HepG2 (cell line): ENCODE measurements around the gene NPBWR2. TPM values are rescaled to one million over a fixed set of nuclear protein-coding genes. Genes with fewer than 3 reads are reported as not detected.

Experiments used
- BCL3 ChIP-seq: sonication (generic); formaldehyde crosslinking; IDR thresholded peaks from 2 replicates; pipeline ENCODE4 v1.5.1; 2020; ENCODE audit warnings: mild to moderate bottlenecking, missing genetic modification reagents, moderate library complexity
- GABPA ChIP-seq, 2 experiments: IDR thresholded peaks; 2 replicates each; pipeline ENCODE4 v1.6.1; 2011 to 2016; ENCODE audit warnings: low read depth in 2 of 2, low read length in 1 of 2, missing biosample characterization in 1 of 2, missing genetic modification characterization in 1 of 2
- GATAD2A ChIP-seq: IDR thresholded peaks from 2 replicates; pipeline ENCODE4 v1.6.1; 2016
- KAT8 ChIP-seq: IDR thresholded peaks from 2 replicates; pipeline ENCODE4 v1.6.1; 2016; ENCODE audit warnings: missing genetic modification reagents, missing compliant biosample characterization
- MAX ChIP-seq: IDR thresholded peaks from 2 replicates; pipeline ENCODE4 v1.6.1; 2012; ENCODE audit warnings: inconsistent platforms
- MLLT10 ChIP-seq: sonication (generic); formaldehyde crosslinking; IDR thresholded peaks from 2 replicates; pipeline ENCODE4 v1.4.0; 2020; ENCODE audit warnings: missing genetic modification reagents
- PCBP2 ChIP-seq: fragments of 200-400 bp; formaldehyde crosslinking; optimal IDR thresholded peaks from 2 replicates; pipeline ENCODE3; 2018; ENCODE audit warnings: low read length, low read depth; ENCODE audit not compliant: poor library complexity, severe bottlenecking
- TEAD3 ChIP-seq: optimal IDR thresholded peaks from 2 replicates; pipeline ENCODE3; 2016; ENCODE audit warnings: borderline replicate concordance
- U2AF1 ChIP-seq: fragments of 200-400 bp; formaldehyde crosslinking; optimal IDR thresholded peaks from 2 replicates; pipeline ENCODE3; 2017; ENCODE audit warnings: mild to moderate bottlenecking, low read depth, low read length
- ZNF17 ChIP-seq: sonication (generic); formaldehyde crosslinking; IDR thresholded peaks from 2 replicates; pipeline ENCODE4 v1.5.0; 2020; ENCODE audit warnings: mild to moderate bottlenecking, missing genetic modification reagents
- ZNF234 ChIP-seq: sonication (generic); formaldehyde crosslinking; conservative IDR thresholded peaks from 2 replicates; pipeline ENCODE4 v1.5.1; 2020; ENCODE audit warnings: mild to moderate bottlenecking, missing genetic modification reagents
- ZNF296 ChIP-seq: sonication (generic); formaldehyde crosslinking; conservative IDR thresholded peaks from 2 replicates; pipeline ENCODE4 v1.5.0; 2020; ENCODE audit warnings: mild to moderate bottlenecking, missing genetic modification reagents
- ZNF34 ChIP-seq: sonication (generic); formaldehyde crosslinking; IDR thresholded peaks from 2 replicates; pipeline ENCODE4 v1.4.0; 2020; ENCODE audit warnings: mild to moderate bottlenecking, missing genetic modification reagents, borderline replicate concordance
- ZNF558 ChIP-seq: sonication (generic); formaldehyde crosslinking; IDR thresholded peaks from 2 replicates; pipeline ENCODE4 v1.9.0; 2022; ENCODE audit warnings: mild to moderate bottlenecking, missing genetic modification reagents, borderline replicate concordance
- ZNF850 ChIP-seq: sonication (generic); formaldehyde crosslinking; conservative IDR thresholded peaks from 2 replicates; pipeline ENCODE4 v1.9.0; 2021; ENCODE audit warnings: mild to moderate bottlenecking, missing genetic modification reagents
- ZSCAN22 ChIP-seq: sonication (generic); formaldehyde crosslinking; IDR thresholded peaks from 2 replicates; pipeline ENCODE4 v1.4.0; 2020; ENCODE audit warnings: mild to moderate bottlenecking, missing genetic modification reagents
- polyA plus RNA-seq, 8 experiments: library from polyadenylated mRNA; depleted of rRNA in 3 of 8; stranded (reverse) in 7 of 8; unstranded in 1 of 8; fragments of >200 nt; fragmentation: Illumina TruSeq in 4 of 8; extraction: Trizol in 4 of 8; gene quantifications; 2 replicates each; pipeline versions ENCODE4 v1.2.1 to v1.2.3, GENCODE V29; 2011 to 2016; ENCODE audit warnings: low read depth in 4 of 8, missing spikeins in 1 of 8, mixed read lengths in 1 of 8; ENCODE audit not compliant: insufficient read depth in 1 of 8
- total RNA-seq, 5 experiments: library from RNA; depleted of rRNA; stranded (reverse); fragments of >200 nt; fragmentation: Illumina TruSeq; extraction: Trizol; gene quantifications; 2 replicates each; pipeline ENCODE4 v1.2.3, GENCODE V29; 2016; ENCODE audit warnings: low read depth in 1 of 5
- TF ChIP-seq, protein P1 (sequence below): sonication (generic); formaldehyde crosslinking; IDR thresholded peaks from 2 replicates; pipeline ENCODE4 v1.8.1; 2023; ENCODE audit warnings: mild to moderate bottlenecking, missing genetic modification reagents
- TF ChIP-seq, protein P2 (sequence below): sonication (generic); formaldehyde crosslinking; IDR thresholded peaks from 2 replicates; pipeline ENCODE4 v1.4.0; 2020; ENCODE audit warnings: low read depth, missing genetic modification reagents
- TF ChIP-seq, protein P3 (sequence below): sonication (generic); formaldehyde crosslinking; IDR thresholded peaks from 2 replicates; pipeline ENCODE4 v1.4.0; 2020; ENCODE audit warnings: low read depth, mild to moderate bottlenecking, missing genetic modification reagents

The NPBWR2 gene
- total and polyA plus RNA-seq, 2 of the 13 experiments (the other 11 are each of a cell fraction or from before 2014, with no cell fraction given): not detected

DNA sequence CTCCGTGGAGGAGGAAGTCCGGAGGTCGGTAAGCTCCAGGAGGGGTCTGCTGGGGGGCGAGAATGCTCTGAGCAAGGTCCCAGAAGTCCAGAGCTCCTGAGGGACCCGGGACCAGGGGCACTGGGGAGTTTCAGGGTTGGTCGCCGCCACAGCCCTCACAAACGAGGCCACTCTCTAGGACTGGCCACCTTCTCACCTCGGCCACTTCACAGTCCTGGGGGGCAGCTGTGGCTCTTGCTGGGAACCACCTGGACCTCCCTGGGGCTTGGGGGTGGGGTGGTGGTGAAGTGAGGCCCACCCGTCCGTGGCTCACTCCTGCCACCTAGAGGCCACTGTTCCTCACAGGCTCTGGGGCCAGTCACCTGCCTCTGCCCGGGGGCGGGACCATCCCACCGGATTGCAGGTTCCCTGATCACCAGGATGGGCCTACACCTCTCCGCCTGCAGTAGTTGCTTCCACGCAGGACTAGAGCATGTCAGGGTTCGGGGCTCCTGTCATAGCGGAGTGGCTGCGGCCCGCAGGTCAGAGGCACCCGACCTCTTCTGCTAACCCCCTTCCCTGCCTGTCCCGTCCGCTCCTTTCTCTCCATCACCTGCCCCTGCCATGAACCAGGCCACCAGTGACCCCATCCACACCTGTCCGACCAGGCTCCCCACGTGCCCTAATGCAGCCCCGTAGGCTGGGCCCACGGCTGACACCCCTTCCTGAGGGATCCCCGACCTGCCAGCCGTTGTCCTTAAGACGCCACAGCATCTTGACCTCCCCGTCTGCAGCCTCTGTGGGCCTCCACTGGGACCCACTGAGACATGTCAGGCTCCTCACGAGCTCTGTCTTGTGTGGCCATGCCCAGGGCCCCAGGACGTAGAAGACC lies 49.5 kb downstream of the NPBWR2 start (continued):
- no peak for TF ChIP-seq GABPA (IDR thresholded peaks at IDR 0.05; ENCODE audit: low read depth, low read length)
- TF ChIP-seq GABPA (CRISPR knock-in tag; IDR thresholded peaks at IDR 0.05; ENCODE audit: low read depth): no peak; the same call in 1 of the 2 replicates
- TF ChIP-seq BCL3: no peak; the same call in 1 of the 2 replicates
- peak; percentile 68; the same call in 1 of the 2 replicates for TF ChIP-seq KAT8
- no peak for TF ChIP-seq MLLT10 (CRISPR knock-in tag)
- peak; percentile 43; the same call in 1 of the 2 replicates for TF ChIP-seq ZNF296 (CRISPR knock-in tag)
- TF ChIP-seq ZNF17 (CRISPR knock-in tag): no peak
- no peak for TF ChIP-seq ZNF558 (CRISPR knock-in tag)
- 0 out of 2 replicates have a peak, but pooled peaks have one; percentile 53 for TF ChIP-seq ZNF234 (CRISPR knock-in tag)
- TF ChIP-seq, protein P1, sequence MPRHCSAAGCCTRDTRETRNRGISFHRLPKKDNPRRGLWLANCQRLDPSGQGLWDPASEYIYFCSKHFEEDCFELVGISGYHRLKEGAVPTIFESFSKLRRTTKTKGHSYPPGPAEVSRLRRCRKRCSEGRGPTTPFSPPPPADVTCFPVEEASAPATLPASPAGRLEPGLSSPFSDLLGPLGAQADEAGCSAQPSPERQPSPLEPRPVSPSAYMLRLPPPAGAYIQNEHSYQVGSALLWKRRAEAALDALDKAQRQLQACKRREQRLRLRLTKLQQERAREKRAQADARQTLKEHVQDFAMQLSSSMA (CRISPR knock-in tag): no peak
- no peak for TF ChIP-seq U2AF1
- TF ChIP-seq, protein P2, sequence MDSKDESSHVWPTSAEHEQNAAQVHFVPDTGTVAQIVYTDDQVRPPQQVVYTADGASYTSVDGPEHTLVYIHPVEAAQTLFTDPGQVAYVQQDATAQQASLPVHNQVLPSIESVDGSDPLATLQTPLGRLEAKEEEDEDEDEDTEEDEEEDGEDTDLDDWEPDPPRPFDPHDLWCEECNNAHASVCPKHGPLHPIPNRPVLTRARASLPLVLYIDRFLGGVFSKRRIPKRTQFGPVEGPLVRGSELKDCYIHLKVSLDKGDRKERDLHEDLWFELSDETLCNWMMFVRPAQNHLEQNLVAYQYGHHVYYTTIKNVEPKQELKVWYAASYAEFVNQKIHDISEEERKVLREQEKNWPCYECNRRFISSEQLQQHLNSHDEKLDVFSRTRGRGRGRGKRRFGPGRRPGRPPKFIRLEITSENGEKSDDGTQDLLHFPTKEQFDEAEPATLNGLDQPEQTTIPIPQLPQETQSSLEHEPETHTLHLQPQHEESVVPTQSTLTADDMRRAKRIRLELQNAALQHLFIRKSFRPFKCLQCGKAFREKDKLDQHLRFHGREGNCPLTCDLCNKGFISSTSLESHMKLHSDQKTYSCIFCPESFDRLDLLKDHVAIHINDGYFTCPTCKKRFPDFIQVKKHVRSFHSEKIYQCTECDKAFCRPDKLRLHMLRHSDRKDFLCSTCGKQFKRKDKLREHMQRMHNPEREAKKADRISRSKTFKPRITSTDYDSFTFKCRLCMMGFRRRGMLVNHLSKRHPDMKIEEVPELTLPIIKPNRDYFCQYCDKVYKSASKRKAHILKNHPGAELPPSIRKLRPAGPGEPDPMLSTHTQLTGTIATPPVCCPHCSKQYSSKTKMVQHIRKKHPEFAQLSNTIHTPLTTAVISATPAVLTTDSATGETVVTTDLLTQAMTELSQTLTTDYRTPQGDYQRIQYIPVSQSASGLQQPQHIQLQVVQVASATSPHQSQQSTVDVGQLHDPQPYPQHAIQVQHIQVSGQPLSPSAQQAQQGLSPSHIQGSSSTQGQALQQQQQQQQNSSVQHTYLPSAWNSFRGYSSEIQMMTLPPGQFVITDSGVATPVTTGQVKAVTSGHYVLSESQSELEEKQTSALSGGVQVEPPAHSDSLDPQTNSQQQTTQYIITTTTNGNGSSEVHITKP (CRISPR knock-in tag): peak; percentile 31; the same call in 1 of the 2 replicates
- TF ChIP-seq ZSCAN22 (CRISPR knock-in tag): no peak; the same call in 1 of the 2 replicates
- peak; percentile 46 for TF ChIP-seq TEAD3 (CRISPR knock-in tag)
- TF ChIP-seq GATAD2A: peak; percentile 36; the same call in 1 of the 2 replicates
- no peak; the same call in 1 of the 2 replicates for TF ChIP-seq ZNF34 (CRISPR knock-in tag)
- no peak for TF ChIP-seq PCBP2
- no peak for TF ChIP-seq ZNF850
- TF ChIP-seq MAX: 0 out of 2 replicates have a peak, but pooled peaks have one; percentile 7
- TF ChIP-seq, protein P3, sequence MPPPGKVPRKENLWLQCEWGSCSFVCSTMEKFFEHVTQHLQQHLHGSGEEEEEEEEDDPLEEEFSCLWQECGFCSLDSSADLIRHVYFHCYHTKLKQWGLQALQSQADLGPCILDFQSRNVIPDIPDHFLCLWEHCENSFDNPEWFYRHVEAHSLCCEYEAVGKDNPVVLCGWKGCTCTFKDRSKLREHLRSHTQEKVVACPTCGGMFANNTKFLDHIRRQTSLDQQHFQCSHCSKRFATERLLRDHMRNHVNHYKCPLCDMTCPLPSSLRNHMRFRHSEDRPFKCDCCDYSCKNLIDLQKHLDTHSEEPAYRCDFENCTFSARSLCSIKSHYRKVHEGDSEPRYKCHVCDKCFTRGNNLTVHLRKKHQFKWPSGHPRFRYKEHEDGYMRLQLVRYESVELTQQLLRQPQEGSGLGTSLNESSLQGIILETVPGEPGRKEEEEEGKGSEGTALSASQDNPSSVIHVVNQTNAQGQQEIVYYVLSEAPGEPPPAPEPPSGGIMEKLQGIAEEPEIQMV (CRISPR knock-in tag): 0 out of 2 replicates have a peak, but pooled peaks have one; percentile 5
